HG02970 (cell line): Measurements from ENCODE around the gene CFAP90.
A peak's percentile ranks its signal among the peaks of the same experiment; 100 is the strongest.

Experiments used
- ATAC-seq: cut with Tn5 transposase; IDR thresholded peaks from one replicate; pipeline ENCODE4 v1.9.1; 2021; ENCODE audit warnings: mild to moderate bottlenecking, moderate library complexity, moderate number of reproducible peaks; ENCODE audit not compliant: unreplicated experiment, low FRiP score

The CFAP90 gene

GRCh38 chr5:7850395-7851239, at the start of gene CFAP90:
Gene CFAP90 (minus strand): TSS chr5:7851133. CDS start chr5:7851021, 112 bp downstream.
- ATAC-seq: no peak

- no peak for ATAC-seq
Measured at GRCh38 chr5:7897014-7897600, 46.2 kb upstream of the CFAP90 start.

- ATAC-seq: peak; percentile 90
Measured at GRCh38 chr5:7894860-7895259, 43.9 kb upstream of the CFAP90 start.

GRCh38 chr5:7894439-7894838, 43.5 kb upstream of the CFAP90 start:
- ATAC-seq: no peak

- no peak for ATAC-seq
Measured at GRCh38 chr5:7888901-7889300, 38.0 kb upstream of the CFAP90 start.

GRCh38 chr5:7886849-7887475, 36.0 kb upstream of the CFAP90 start:
- no peak for ATAC-seq

- ATAC-seq: no peak
Measured at GRCh38 chr5:7884491-7885267, 33.7 kb upstream of the CFAP90 start.

- ATAC-seq: no peak
Measured at GRCh38 chr5:7882926-7883325, 32.0 kb upstream of the CFAP90 start.

GRCh38 chr5:7881816-7882215, 30.9 kb upstream of the CFAP90 start:
- no peak for ATAC-seq

GRCh38 chr5:7881091-7881490, 30.2 kb upstream of the CFAP90 start:
- ATAC-seq: no peak

GRCh38 chr5:7878381-7878873, 27.5 kb upstream of the CFAP90 start:
- ATAC-seq: peak; percentile 91

- no peak for ATAC-seq
Measured at GRCh38 chr5:7877851-7878250, 26.9 kb upstream of the CFAP90 start.

- ATAC-seq: no peak
Measured at GRCh38 chr5:7876867-7877266, 25.9 kb upstream of the CFAP90 start.

- ATAC-seq: no peak
Measured at GRCh38 chr5:7875151-7875550, 24.2 kb upstream of the CFAP90 start.

GRCh38 chr5:7874639-7875038, 23.7 kb upstream of the CFAP90 start:
- no peak for ATAC-seq

GRCh38 chr5:7873216-7873615, 22.3 kb upstream of the CFAP90 start:
- ATAC-seq: no peak

GRCh38 chr5:7872517-7873130, 21.7 kb upstream of the CFAP90 start:
- ATAC-seq: no peak

- ATAC-seq: no peak
Measured at GRCh38 chr5:7871653-7872052, 20.7 kb upstream of the CFAP90 start.

GRCh38 chr5:7869474-7870136, 18.7 kb upstream of the CFAP90 start:
- peak; percentile 26 for ATAC-seq
